Activated B cell treated with CpG ODN at 0.5 μM for 24 hours (primary cell): ENCODE data around the gene PXK. TPM values are rescaled to one million over a fixed set of nuclear protein-coding genes. Genes with fewer than 3 reads are reported as not detected.

Source experiments
- ATAC-seq: fragments of 200-7000 bp; cut with Tn5 transposase; one replicate; pipeline ENCODE4 v1.10.0; 2021; ENCODE audit warnings: low read depth, mild to moderate bottlenecking, moderate library complexity
- CTCF ChIA-PET: fragments of 350-600 bp; sonication (Branson Sonifier 250); formaldehyde crosslinking; loops from one replicate; lab custom pipeline; 2021; ENCODE audit warnings: antibody characterized with exemption; lab: Charles Lee
- POLR2A ChIA-PET: fragments of 350-600 bp; sonication (Branson Sonifier 250); formaldehyde crosslinking; loops from one replicate; lab custom pipeline; 2021; ENCODE audit warnings: antibody characterized with exemption; lab: Charles Lee
- DNase-seq: peaks from one replicate; pipeline ENCODE4 v3.0.0; 2022
- H3K27ac Mint-ChIP-seq: one replicate; pipeline ENCODE4 v1.8.0; 2020; ENCODE audit warnings: mixed read lengths
- H3K27me3 Mint-ChIP-seq: one replicate; pipeline ENCODE4 v1.8.0; 2021; ENCODE audit warnings: mixed read lengths
- H3K36me3 Mint-ChIP-seq: one replicate; pipeline ENCODE4 v1.8.0; 2021; ENCODE audit warnings: low read depth, mixed read lengths
- H3K4me1 Mint-ChIP-seq: one replicate; pipeline ENCODE4 v1.8.0; 2021; ENCODE audit warnings: mixed read lengths
- H3K4me3 Mint-ChIP-seq: one replicate; pipeline ENCODE4 v1.8.0; 2020; ENCODE audit warnings: mild to moderate bottlenecking, mixed read lengths
- H3K9me3 Mint-ChIP-seq: one replicate; pipeline ENCODE4 v1.8.0; 2020; ENCODE audit warnings: mixed read lengths
- CTCF ChIP-seq: fragments of 200-600 bp; IDR thresholded peaks from one replicate; pipeline ENCODE4 v1.8.0; 2022; ENCODE audit warnings: antibody characterized with exemption, mild to moderate bottlenecking
- intact Hi-C: fragments of 100-400 bp; cut with micrococcal nuclease; formaldehyde crosslinking; loops from one replicate; pipeline ENCODE4 v1.15.1; 2024
- total RNA-seq: library from RNA; stranded (reverse); gene quantifications from 2 replicates; pipeline ENCODE4 v1.2.3, GENCODE V29; 2022

Gene PXK
- total RNA-seq, 1 donor from 2014 or later, result 81.3 TPM

- Mint-ChIP-seq H3K36me3 (peaks cover 43% of the 10 kb centered on the region), H3K4me3 (no peak overlapping the region), H3K4me1 (peaks cover 33% of the 10 kb centered on the region), H3K27ac (peak overlapping the region; percentile 24), H3K27me3 (no peaks in the 10 kb centered on the region), H3K9me3 (no peaks in the 10 kb centered on the region)
- intact Hi-C loops, result no loop called here
- DNase-seq (no peak), ATAC-seq (no peak)
- TF ChIP-seq CTCF, result no peak
- ChIA-PET POLR2A (interaction anchor here (1.0 kb wide), 1 partner anchor 27 kb away, joined by 3 read pairs; no protein-coding TSS in a partner anchor), CTCF (no interaction called here)
These were observed 44.5 kb downstream of the PXK start for GRCh38 chr3:58377168-58377567.

- intact Hi-C loops, result no loop called here
- Mint-ChIP-seq H3K27ac (no peak overlapping the region), H3K9me3 (no peaks in the 10 kb centered on the region), H3K4me3 (no peak overlapping the region), H3K36me3 (peaks cover 48% of the 10 kb centered on the region), H3K4me1 (peaks cover 33% of the 10 kb centered on the region), H3K27me3 (no peaks in the 10 kb centered on the region)
- ATAC-seq (no peak), DNase-seq (no peak)
- TF ChIP-seq CTCF, result no peak
- ChIA-PET POLR2A (interaction anchor here (1.0 kb wide), 1 partner anchor 28 kb away, joined by 3 read pairs; no protein-coding TSS in a partner anchor), CTCF (no interaction called here)
These were observed 45.1 kb downstream of the PXK start for GRCh38 chr3:58377750-58378149.

GRCh38 chr3:58379351-58380073, 46.8 kb downstream of the PXK start:
- Mint-ChIP-seq H3K27ac (peak overlapping the region; percentile 54), H3K27me3 (no peaks in the 10 kb centered on the region), H3K36me3 (peaks cover 52% of the 10 kb centered on the region), H3K4me3 (no peak overlapping the region), H3K4me1 (peaks cover 30% of the 10 kb centered on the region), H3K9me3 (no peaks in the 10 kb centered on the region)
- intact Hi-C loops, result no loop called here
- ChIA-PET CTCF (no interaction called here), POLR2A (interaction anchor here (0.7 to 1.7 kb wide), 2 partner anchors 44 to 177 kb away, joined by 3 to 4 read pairs; no protein-coding TSS in a partner anchor)
- ATAC-seq (no peak), DNase-seq (no peak)
- TF ChIP-seq CTCF, result no peak

DNA sequence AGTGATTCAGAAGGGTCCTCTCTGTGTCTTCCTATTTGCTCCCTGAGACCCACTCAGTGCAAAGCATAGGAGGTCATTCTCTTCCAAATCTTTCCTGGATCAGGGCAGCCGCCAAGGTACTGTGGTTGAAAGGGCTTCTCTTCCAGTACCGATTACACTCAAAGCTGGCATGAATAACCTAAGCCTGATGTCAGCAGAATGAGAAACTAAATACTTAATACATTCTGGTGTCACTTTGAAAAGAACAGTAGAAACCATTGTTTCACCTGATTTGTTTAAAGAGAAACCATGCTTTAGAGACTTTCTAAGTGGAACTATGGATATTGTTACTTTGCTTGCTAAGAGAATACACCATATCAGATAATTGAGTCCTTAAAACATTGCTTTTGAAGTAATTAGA, 50.8 kb downstream of the PXK start:
- Mint-ChIP-seq H3K4me1 (peaks cover 50% of the 10 kb centered on the region), H3K9me3 (no peaks in the 10 kb centered on the region), H3K27ac (no peak overlapping the region), H3K4me3 (no peak overlapping the region), H3K36me3 (peaks cover 62% of the 10 kb centered on the region), H3K27me3 (no peaks in the 10 kb centered on the region)
- no peak for TF ChIP-seq CTCF
- intact Hi-C loops, result no loop called here
- no peak for DNase-seq
- ChIA-PET POLR2A (no interaction called here), CTCF (no interaction called here)
- ATAC-seq, result no peak

GRCh38 chr3:58383904-58384303, 51.2 kb downstream of the PXK start:
- H3K9me3 Mint-ChIP-seq, result no peaks in the 10 kb centered on the region
- DNase-seq (no peak), ATAC-seq (no peak)
- TF ChIP-seq CTCF, result no peak
- H3K4me3 Mint-ChIP-seq, result no peak overlapping the region
- intact Hi-C loops, result loop anchor here (2.0 kb wide), 1 partner anchor 49 kb away; no protein-coding TSS in a partner anchor
- CTCF ChIA-PET, result interaction anchor here (0.9 kb wide), 1 partner anchor 45 kb away, joined by 3 read pairs; no protein-coding TSS in a partner anchor
- H3K27me3 Mint-ChIP-seq, result no peaks in the 10 kb centered on the region
- peaks cover 65% of the 10 kb centered on the region for H3K36me3 Mint-ChIP-seq
- H3K4me1 Mint-ChIP-seq, result peaks cover 54% of the 10 kb centered on the region
- no peak overlapping the region for H3K27ac Mint-ChIP-seq
- POLR2A ChIA-PET, result no interaction called here
